ENCODE measurements around the gene ST3GAL3.

ST3GAL3 gene

GRCh38 chr1:43970911-43971310 is 263.6 kb downstream of the ST3GAL3 start:
- no peak for DNase-seq

- no peak for DNase-seq
These were observed 264.1 kb downstream of the ST3GAL3 start for GRCh38 chr1:43971336-43971980.

- no peak for DNase-seq
These were observed 266.7 kb downstream of the ST3GAL3 start for GRCh38 chr1:43973981-43974442.

- peak; percentile 92 for DNase-seq
These were observed 267.3 kb downstream of the ST3GAL3 start, which contains the start of gene ATP6V0B for GRCh38 chr1:43974443-43975248. ATP6V0B (plus strand) TSS chr1:43974960; CDS start chr1:43975041, 81 bp downstream.

GRCh38 chr1:43975249-43975961 is 268.1 kb downstream of the ST3GAL3 start:
- peak; percentile 28 for DNase-seq

GRCh38 chr1:43976045-43976444 is 268.7 kb downstream of the ST3GAL3 start:
- no peak for DNase-seq

- DNase-seq: no peak
These were observed 269.6 kb downstream of the ST3GAL3 start for GRCh38 chr1:43976890-43977289.

- DNase-seq: no peak
These were observed 270.3 kb downstream of the ST3GAL3 start for GRCh38 chr1:43977376-43978263.

GRCh38 chr1:43978264-43978550 is 270.9 kb downstream of the ST3GAL3 start:
- DNase-seq: no peak

- DNase-seq: no peak
These were observed 271.4 kb downstream of the ST3GAL3 start, which contains the start of gene B4GALT2 for GRCh38 chr1:43978551-43979260. B4GALT2 (plus strand) TSS chr1:43979210; CDS start chr1:43981161, 1,951 bp downstream.

GRCh38 chr1:43979261-43979527 is 271.9 kb downstream of the ST3GAL3 start:
- no peak for DNase-seq

- DNase-seq: no peak
These were observed 272.4 kb downstream of the ST3GAL3 start for GRCh38 chr1:43979528-43980254.

GRCh38 chr1:43980255-43981134 is 273.2 kb downstream of the ST3GAL3 start:
- no peak for DNase-seq
